Upper lobe of left lung (tissue), 6 donors: ENCODE data around the gene NNAT. TPM values are rescaled to one million over a fixed set of nuclear protein-coding genes. Genes with fewer than 3 reads are reported as not detected.

Experiments
- ATAC-seq, 2 donors: fragments of 200-7000 bp; cut with Tn5 transposase; one replicate each; pipeline ENCODE4 v1.9.1; 2022; ENCODE audit warnings: mild to moderate bottlenecking in 2 of 2, moderate library complexity in 2 of 2; ENCODE audit not compliant: low FRiP score in 2 of 2
- DNase-seq, 2 donors: peaks; one replicate each; pipeline ENCODE4 v3.0.0-alpha.2; 2019 to 2020
- H3K27ac ChIP-seq, 4 donors: fragments of 200-600 bp; sonication (generic); one replicate each; pipeline ENCODE4 v1.5.1; 2016 to 2019
- H3K27me3 ChIP-seq, 4 donors: fragments of 200-600 bp; sonication (generic); one replicate each; pipeline ENCODE4 v1.5.1; 2017 to 2019
- H3K36me3 ChIP-seq, 4 donors: fragments of 200-600 bp; sonication (generic); one replicate each; pipeline ENCODE4 v1.5.1; 2016 to 2019
- H3K4me1 ChIP-seq, 4 donors: fragments of 200-600 bp; sonication (generic); one replicate each; pipeline ENCODE4 v1.5.1; 2018 to 2019
- H3K4me3 ChIP-seq, 4 donors: fragments of 200-600 bp; sonication (generic); one replicate each; pipeline ENCODE4 v1.5.1; 2017 to 2019; ENCODE audit warnings: mild to moderate bottlenecking in 2 of 4, moderate library complexity in 1 of 4
- H3K9me3 ChIP-seq, 4 donors: fragments of 200-600 bp; sonication (generic); one replicate each; pipeline ENCODE4 v1.5.1; 2018 to 2019
- CTCF ChIP-seq, 6 experiments: fragments of 450-650 bp in 4 of 6; fragments of 200-600 bp in 2 of 6; sonication (generic) in 2 of 6; IDR thresholded peaks; one replicate each; pipeline ENCODE4 v1.5.1; 2016 to 2019; ENCODE audit warnings: antibody characterized with exemption in 6 of 6
- EP300 ChIP-seq, 4 donors: sonication (generic); formaldehyde crosslinking; IDR thresholded peaks; one replicate each; pipeline ENCODE4 v1.5.1; 2017; ENCODE audit warnings: antibody characterized with exemption in 4 of 4, control low read depth in 2 of 4
- POLR2A ChIP-seq, 4 donors: fragments of 450-650 bp; IDR thresholded peaks; one replicate each; pipeline ENCODE4 v1.5.1; 2016 to 2017; ENCODE audit warnings: antibody characterized with exemption in 4 of 4, mild to moderate bottlenecking in 2 of 4
- POLR2AphosphoS5 ChIP-seq, 2 donors: sonication (generic); formaldehyde crosslinking; IDR thresholded peaks; one replicate each; pipeline ENCODE4 v1.5.1; 2017; ENCODE audit warnings: antibody characterized with exemption in 2 of 2
- WGBS, 2 donors: methylation state at CpG; one replicate each; pipeline ENCODE4 v1.1.5; 2017 to 2018; 5-methylcytosine and 5-hydroxymethylcytosine counted together
- total RNA-seq, 6 donors: library from RNA; depleted of rRNA in 4 of 6; stranded (reverse); fragments of >200 nt in 4 of 6; gene quantifications; one replicate each; pipeline versions ENCODE4 v1.1.0 to v1.2.1, GENCODE V29; 2016 to 2021
- donor health status: DM: no; HTN: no; CAD: no; lungs with moderate emphysema.
- donor health status: DM: no; HTN: yes; CAD: no; lungs with severe emphysema.

The NNAT gene
- total RNA-seq, 6 donors from 2014 or later = 0.66 to 1.2 (median 0.95) TPM; not detected in 2

DNA sequence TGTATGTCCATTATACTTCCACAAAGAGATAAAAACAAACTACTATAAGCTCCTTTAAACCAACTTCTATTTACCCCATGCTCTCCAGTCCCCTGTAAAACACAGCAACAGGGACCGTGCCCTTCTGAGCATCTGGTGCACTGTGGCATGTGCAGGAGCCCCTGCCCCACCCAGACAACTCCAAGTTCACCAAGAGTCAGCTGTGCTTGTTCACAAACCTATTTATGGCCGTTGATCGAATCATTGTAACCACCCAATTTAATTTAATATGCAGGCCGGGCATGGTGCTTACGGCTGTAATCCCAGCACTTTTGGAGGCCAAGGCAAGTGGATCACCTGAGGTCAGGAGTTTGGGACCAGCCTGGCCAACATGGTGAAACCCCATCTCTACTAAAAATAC is 20.3 kb downstream of the NNAT start:
- Histone ChIP-seq H3K27ac (no peak overlapping the region), H3K4me3 (no peak overlapping the region), H3K36me3 (no peaks in the 10 kb centered on the region), H3K4me1 (no peaks in the 10 kb centered on the region), H3K27me3 (no peaks in the 10 kb centered on the region), H3K9me3 (no peaks in the 10 kb centered on the region)
- 89 to 97% methylated on average over 5 of the region's 5 CpGs for WGBS, 2 donors
- DNase-seq (no peak), ATAC-seq (no peak)
- no peak for TF ChIP-seq EP300 (IDR thresholded peaks at IDR 0.05)
- no peak for TF ChIP-seq POLR2A (IDR thresholded peaks at IDR 0.05)
- no peak for TF ChIP-seq POLR2AphosphoS5 (IDR thresholded peaks at IDR 0.05)
- TF ChIP-seq CTCF (IDR thresholded peaks at IDR 0.05) = no peak

DNA sequence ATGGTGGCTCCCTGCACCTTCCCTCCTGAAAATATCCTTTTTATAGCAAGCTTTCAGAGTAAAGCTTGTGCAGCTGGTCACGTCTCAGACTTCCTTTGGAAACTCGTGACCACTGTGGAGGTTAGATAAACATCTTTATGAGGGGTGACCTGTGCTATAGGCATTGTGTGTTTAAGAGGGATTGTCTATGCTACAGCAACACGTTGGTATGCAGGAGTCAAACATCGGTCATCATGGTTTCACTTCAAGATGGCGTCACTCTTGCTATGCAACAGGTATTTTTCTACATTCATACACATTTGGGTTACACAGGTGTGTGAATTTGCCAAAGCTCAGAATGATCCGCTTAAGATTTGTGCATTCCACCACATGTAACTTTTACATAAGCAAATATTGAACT is 21.2 kb downstream of the NNAT start:
- H3K27me3 ChIP-seq = no peaks in the 10 kb centered on the region
- H3K4me1 ChIP-seq = no peaks in the 10 kb centered on the region
- ATAC-seq (no peak), DNase-seq (no peak)
- H3K9me3 ChIP-seq = no peaks in the 10 kb centered on the region
- no peak for TF ChIP-seq CTCF (IDR thresholded peaks at IDR 0.05)
- TF ChIP-seq POLR2A (IDR thresholded peaks at IDR 0.05) = no peak
- TF ChIP-seq POLR2AphosphoS5 (IDR thresholded peaks at IDR 0.05) = no peak
- TF ChIP-seq EP300 (IDR thresholded peaks at IDR 0.05) = no peak
- 44 to 45% methylated on average over 6 of the region's 6 CpGs for WGBS, 2 donors
- H3K36me3 ChIP-seq = no peaks in the 10 kb centered on the region
- H3K4me3 ChIP-seq = no peak overlapping the region
- H3K27ac ChIP-seq = no peak overlapping the region

- Histone ChIP-seq H3K9me3 (no peaks in the 10 kb centered on the region), H3K36me3 (no peaks in the 10 kb centered on the region), H3K27me3 (no peaks in the 10 kb centered on the region), H3K27ac (no peak overlapping the region), H3K4me3 (no peak overlapping the region), H3K4me1 (no peaks in the 10 kb centered on the region)
- no peak for TF ChIP-seq POLR2AphosphoS5 (IDR thresholded peaks at IDR 0.05)
- TF ChIP-seq EP300 (IDR thresholded peaks at IDR 0.05) = no peak
- no peak for TF ChIP-seq CTCF (IDR thresholded peaks at IDR 0.05)
- TF ChIP-seq POLR2A (IDR thresholded peaks at IDR 0.05) = no peak
- DNase-seq (no peak), ATAC-seq (no peak)
- 63 to 66% methylated on average over 2 to 3 of the region's 3 CpGs for WGBS, 2 donors
Measured at GRCh38 chr20:37543828-37544227, 22.8 kb downstream of the NNAT start.

GRCh38 chr20:37544386-37544785 is 23.3 kb downstream of the NNAT start:
- DNase-seq = no peak
- Histone ChIP-seq H3K9me3 (no peaks in the 10 kb centered on the region), H3K4me1 (no peaks in the 10 kb centered on the region), H3K27ac (no peak overlapping the region), H3K36me3 (no peaks in the 10 kb centered on the region), H3K27me3 (no peaks in the 10 kb centered on the region), H3K4me3 (no peak overlapping the region)
- no peak for TF ChIP-seq POLR2A (IDR thresholded peaks at IDR 0.05)
- TF ChIP-seq POLR2AphosphoS5 (IDR thresholded peaks at IDR 0.05) = no peak
- no peak for TF ChIP-seq CTCF (IDR thresholded peaks at IDR 0.05)
- WGBS, 2 donors = 53 to 70% methylated on average over 3 of the region's 3 CpGs
- ATAC-seq = peak in 1 of 2 donors; percentile 16

DNA sequence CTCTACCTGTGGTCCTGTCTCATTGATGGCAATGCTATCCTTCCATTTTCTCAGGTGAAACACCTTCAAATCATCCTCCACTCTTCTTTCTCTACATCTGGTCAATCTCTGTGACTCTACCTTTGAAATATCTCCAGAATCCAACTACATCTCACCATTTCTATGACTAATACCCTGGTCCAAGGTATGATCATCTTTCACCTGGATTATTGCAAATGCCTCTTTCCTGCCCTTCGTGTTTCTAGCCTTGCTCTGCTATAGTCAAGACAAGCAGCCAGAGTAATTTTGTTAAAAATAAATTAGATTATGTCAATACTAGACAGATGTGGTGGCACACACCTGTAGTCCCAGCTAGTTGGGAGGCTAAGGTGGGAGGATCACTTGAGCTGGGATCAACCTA is 24.5 kb downstream of the NNAT start:
- Histone ChIP-seq H3K27me3 (no peaks in the 10 kb centered on the region), H3K4me3 (no peak overlapping the region), H3K4me1 (no peaks in the 10 kb centered on the region), H3K9me3 (no peaks in the 10 kb centered on the region), H3K36me3 (no peaks in the 10 kb centered on the region), H3K27ac (no peak overlapping the region)
- no peak for DNase-seq
- no peak for TF ChIP-seq CTCF (IDR thresholded peaks at IDR 0.05)
- no peak for TF ChIP-seq EP300 (IDR thresholded peaks at IDR 0.05)
- no peak for TF ChIP-seq POLR2AphosphoS5 (IDR thresholded peaks at IDR 0.05)
- TF ChIP-seq POLR2A (IDR thresholded peaks at IDR 0.05) = no peak
- ATAC-seq = no peak
- 81 to 100% methylated on average over 1 of the region's 1 CpG for whole genome bisulfite sequencing, 2 donors
